ENCODE results near the gene GFER.
A peak's percentile ranks its signal among the peaks of the same experiment; 100 is the strongest.
"Not testable (repeated sequence)": the region's sequence is repeated elsewhere in the genome, so short reads cannot be mapped to it uniquely, and the experiment has no call there.

Gene GFER

DNA sequence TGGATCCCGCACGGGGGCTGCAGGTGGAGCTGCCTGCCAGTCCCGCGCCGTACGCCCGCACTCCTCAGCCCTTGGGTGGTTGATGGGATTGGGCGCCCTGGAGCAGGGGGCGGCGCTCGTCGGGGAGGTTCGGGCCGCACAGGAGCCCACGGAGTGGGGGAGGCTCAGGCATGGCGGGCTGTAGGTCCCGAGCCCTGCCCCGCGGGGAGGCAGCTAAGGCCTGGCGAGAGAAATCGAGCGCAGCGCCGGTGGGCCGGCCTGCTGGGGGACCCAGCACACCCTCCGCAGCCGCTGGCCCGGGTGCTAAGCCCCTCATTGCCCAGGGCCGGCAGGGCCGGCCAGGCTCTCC is 25.9 kb upstream of the GFER start:
- DNase-seq = not testable (repeated sequence)

DNA sequence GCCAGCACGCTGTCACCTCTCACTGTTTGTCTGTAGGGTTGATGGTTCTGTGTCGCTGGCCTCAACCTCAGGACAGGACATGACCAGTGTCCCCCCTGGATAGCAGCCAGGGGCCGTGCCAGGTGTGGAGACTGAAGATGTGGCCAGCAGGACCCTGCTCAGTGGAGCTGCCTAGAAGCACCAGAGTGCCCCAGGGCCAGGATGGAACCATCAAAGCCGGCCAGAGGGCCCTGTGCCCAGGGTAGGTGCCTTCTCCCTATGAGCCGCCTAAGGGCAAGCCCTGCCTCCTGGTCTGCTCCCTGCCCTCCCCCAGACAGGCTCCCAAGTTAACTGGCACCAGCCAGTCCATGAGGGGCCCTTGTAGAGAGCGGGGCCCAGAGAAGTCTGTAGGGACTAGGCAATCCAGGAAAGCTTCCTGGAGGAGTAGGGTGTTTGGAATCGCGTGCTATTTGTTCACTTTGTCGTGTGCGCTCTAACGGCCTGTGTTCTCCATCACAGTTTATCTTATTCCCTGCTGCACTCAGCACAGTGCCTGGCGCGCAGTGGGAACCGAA is 25.2 kb upstream of the GFER start:
- no peak for DNase-seq

DNA sequence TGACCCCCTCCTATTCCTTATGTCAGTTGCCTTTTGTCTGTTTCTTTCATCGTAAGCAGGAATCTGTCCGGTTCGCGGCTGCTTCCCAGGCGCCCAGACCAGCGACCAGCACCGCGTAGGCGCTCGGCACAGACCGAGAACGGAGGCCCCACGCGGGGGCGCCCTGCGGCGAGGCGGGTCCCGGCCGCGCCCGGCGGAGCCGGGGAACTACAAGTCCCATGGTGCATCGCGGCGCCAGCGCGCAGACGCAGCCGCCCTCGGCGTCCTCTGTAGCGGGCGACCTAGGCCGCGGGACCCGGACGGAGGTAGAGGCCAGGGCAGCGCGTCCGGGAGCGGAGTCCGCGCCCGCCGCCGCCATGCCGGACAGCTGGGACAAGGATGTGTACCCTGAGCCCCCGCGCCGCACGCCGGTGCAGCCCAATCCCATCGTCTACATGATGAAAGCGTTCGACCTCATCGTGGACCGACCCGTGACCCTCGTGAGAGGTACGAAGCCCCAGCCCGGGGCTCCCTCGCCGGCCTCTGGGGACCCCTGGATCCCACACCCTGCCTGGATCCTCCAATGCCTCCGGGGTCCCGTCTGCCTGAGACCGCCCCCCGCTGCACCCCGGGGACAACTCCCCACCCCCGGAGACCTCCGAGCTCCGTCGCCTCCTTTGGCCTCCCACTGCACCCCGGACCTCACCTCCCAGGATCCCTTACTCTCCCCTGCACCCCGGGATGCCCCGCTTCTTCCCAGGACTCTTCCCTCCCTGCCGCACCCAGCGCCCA is 24.5 kb upstream of the GFER start, which contains the start of gene NDUFB10:
Gene NDUFB10 (plus strand): TSS at position 270 of the 771 bp plus-strand sequence. CDS start 87 bp downstream, at position 357.
- peak; percentile 64 for DNase-seq

DNA sequence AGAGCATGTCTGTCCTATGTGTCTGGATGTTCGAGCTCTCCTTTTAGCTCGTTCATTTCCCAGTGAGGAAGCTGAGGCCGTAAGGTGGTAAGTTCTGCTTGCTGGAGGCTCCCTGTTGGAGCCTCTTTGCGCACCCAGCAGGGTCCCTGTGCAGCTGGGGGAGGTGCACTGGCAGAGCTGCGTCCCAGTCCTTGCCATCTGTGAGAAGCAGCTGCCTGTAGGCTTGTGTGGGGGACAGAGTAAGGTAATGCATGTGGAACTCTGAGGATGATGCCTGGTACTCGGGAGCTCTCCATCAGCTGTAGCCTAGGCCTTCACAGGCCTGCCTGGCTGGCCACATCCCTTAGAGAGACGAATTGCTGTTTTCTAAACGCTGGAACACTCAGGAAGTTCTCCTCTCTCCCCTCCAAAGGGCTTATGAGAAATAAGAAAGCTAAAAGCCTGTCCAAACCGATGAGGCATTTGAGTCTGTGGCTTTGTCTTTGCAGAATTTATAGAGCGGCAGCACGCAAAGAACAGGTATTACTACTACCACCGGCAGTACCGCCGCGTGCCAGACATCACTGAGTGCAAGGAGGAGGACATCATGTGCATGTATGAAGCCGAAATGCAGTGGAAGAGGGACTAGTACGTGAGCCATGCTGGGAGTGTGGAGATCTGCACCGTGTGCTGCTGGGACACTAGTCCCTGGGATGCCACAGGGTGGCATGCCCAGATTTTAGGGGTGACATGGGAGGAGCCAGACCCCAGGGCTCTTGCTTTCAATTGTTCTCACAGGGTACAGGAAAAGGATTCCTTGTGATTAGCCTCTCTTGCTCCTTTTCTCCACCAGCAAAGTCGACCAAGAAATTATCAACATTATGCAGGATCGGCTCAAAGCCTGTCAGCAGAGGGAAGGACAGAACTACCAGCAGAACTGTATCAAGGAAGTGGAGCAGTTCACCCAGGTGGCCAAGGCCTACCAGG is 23.0 kb upstream of the GFER start:
- DNase-seq = no peak

DNA sequence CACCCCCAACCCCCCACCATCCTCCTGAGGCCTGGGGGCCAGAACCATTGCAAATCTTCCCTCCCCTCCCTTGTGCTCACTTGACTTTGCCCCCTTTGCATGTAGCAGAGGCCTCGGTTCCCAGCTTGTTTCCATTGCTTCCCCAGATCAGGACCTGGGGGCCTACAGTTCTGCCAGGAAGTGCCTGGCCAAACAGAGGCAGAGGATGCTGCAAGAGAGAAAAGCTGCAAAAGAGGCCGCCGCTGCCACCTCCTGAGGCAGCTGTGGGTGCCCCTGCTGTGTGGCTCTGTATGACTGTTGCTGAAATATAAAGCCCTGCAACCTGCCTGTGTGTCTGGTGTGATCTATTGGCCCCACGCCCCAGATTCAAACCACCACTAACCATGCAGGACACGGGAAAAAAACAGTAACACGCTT is 22.3 kb upstream of the GFER start:
- DNase-seq = no peak

DNA sequence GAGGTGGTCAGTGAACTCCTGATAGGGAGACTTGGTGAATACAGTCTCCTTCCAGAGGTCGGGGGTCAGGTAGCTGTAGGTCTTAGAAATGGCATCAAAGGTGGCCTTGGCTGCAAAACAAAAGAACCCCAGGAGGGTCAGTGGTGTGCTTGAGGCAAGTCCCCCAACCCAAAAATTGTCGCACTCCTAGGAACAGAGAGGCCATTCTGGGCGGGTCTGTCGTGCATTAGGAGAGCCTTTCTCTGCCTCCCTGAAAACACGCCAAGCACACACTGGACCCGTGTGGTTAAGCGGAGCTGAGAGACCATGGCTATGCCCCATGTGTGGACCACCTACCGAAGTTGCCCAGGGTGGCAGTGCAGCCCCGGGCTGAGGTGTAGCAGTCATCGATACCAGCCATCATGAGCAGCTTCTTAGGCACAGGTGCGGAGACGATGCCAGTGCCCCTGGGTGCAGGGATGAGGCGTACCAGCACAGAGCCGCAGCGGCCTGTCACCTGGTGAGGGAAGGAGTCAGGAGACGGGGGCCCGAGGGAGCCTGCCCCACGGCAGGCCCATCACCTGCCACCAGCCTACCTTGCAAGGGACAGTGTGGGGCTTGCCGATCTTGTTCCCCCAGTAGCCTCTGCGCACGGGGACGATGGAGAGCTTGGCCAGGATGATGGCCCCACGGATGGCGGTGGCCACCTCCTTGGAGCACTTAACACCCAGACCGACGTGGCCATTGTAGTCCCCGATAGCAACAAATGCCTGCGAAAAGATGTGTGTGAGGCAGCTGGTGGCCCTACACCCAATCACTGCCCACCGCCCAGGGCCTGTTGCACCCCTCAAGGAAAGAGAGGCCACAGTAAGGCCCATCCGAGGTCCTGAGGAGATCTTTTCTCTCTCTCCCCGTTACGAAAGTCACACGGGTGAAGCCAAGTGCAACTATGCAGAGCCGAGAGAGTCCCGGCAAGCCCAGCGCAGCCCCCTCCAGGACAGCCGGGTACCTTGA is 21.5 kb upstream of the GFER start:
- DNase-seq = not testable (repeated sequence)

DNA sequence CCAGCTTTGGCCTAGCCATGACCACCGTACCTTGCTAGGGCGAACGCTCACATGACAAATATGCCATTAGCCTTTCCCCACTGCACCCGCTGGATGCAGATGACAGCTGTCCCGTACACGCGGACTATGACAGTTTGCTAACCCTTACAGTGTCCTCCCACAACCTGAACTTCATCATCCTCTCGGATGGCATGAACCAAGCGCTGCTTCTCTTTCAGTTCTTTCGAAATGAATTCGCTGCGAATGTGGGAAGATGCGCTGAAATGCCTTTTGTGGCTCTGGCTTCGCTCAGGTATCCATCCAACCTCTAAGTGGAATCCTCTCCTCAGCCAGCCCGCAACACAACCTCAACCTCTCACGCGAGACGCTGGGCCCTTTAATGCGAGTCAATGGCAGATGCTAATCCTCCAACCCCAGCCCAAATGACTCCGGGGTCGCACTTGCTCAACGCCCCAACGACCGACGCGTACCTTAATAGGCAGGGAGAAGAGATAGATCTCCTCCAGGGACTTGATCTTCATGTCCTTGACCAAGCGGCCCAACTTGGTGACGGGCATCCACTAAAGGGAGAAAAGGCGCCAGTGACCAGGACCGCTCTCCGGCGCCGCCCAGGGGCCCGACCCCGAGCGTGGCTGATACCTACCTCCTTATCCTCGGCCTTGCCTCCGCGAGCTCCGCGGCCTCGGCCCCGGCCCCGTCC is 20.0 kb upstream of the GFER start:
- no peak for DNase-seq

DNA sequence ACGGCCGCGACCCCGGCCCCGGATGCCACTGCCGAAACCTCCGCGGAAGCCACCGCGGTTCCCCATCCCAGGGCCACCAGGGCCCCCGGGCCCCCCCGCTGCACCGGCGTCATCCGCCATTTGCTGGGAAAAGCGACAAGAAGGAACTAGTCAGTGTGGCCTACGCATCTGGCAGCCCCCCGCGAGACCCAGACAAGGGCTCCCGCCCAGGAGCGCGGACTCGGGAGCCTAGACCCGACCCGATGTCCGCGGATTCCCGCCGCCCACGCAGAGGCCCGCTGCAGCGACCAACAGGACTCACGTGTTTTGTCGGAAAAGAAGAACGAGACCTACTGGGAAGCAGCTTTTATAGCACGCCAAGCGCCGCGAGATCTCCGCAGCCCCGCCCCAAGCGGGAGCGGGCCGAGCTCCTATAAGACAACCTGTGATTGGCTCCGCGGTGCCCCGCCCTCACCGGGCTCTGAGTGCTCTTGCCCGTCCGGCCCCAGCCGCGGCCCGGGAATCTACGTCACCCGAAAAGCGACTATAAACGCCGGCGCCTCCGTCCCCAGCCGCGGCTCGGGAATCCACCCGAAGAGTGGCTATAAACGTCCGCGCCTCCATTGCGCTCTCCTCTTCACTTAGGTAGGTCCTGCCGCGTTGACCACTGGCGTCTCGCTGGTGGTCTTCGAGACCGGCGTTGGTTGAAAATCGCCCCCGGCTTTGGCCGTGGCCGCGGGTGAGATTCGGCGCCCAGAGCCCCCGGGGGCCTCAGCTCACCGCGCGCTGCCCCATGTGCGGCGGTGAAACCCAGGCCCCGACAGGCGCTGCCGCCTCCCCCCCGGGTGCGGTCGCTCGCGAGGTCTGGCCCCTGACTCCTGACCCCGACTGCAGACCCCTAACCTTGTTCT is 19.2 kb upstream of the GFER start, which contains the start of gene RPS2:
Gene RPS2 (minus strand): TSS at position 321 of the 890 bp plus-strand sequence. CDS start 201 bp downstream, at position 120.
- peak; percentile 87 for DNase-seq

DNA sequence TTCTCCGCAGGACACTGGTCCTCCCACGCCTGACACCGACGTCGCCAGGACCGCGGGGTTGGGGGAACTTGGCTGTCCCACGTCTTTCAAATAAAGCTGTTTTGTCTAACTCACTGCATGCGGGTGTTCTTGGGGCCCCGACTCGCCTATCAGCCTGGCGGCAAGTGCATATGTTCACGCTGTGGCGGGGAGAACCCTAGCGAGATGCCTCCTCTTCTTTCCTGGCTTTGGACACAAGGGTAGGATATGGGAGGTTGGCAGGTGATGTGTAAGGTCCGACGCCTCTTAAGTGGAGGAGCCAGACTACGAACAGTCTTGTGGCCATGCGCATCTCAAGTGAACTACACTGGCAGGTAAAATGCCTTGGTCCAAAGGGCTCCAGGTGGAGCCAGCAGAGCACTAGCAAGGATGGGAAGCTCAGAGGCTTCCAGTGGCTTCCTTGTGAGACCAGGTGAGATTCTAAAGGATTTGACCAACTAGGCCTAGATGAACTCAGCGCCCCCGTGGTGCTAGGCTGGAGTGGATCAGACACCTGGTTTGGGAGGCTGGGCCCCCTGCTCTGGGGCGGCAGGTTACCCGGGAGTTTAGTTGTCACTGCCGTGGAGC is 18.5 kb upstream of the GFER start:
- DNase-seq = no peak

DNA sequence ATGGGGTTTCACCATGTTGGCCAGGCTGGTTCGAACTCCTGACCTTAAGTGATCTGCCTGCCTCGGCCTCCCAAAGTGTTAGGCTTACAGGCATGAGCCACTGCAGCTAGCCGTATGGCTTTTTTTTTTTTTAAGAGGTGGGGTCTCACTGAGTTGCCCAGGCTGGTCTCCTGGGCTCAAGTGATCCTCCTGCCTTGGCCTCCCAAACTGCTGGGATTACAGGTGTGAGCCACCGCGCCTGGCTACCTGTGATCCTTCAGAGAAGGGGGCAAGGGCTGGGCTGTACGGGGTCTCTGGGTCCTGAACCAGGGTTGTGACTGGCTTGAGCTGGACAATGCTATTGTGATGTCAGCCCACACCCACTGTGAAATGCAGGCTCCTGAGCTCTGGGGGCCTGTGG is 17.5 kb upstream of the GFER start, which contains the start of gene RNF151:
Gene RNF151 (plus strand): TSS at position 397 of the 400 bp plus-strand sequence. CDS start 26 bp downstream, outside the sequence.
- DNase-seq = no peak

DNA sequence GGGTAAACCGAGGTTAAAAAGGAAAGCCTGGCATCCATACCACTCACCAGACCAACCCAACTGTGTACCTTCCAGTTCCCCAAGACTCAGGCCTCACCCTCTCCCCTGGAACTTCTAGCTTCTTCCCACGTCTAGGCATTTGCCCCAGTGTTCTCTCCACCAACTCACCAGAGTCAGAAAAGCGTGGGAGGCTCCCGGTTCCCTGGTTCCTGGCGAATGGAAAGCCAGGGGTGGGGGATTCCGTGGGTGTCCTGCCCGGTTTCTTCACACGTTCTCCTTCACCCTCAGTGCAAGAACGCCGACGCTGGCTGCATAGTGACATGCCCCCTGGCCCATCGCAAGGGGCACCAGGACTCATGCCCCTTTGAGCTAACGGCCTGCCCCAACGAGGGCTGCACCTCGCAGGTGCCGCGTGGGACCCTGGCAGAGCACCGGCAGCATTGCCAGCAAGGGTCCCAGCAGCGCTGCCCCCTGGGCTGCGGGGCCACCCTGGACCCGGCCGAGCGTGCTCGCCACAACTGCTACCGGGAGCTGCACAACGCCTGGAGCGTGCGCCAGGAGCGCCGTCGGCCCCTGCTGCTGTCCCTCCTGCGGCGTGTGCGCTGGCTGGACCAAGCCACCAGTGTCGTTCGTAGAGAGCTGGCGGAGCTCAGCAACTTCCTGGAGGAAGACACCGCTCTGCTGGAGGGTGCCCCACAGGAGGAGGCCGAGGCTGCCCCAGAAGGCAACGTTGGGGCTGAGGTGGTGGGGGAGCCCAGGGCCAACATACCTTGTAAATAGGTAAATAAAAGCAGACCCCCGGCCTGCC is 15.6 kb upstream of the GFER start:
- DNase-seq = no peak

DNA sequence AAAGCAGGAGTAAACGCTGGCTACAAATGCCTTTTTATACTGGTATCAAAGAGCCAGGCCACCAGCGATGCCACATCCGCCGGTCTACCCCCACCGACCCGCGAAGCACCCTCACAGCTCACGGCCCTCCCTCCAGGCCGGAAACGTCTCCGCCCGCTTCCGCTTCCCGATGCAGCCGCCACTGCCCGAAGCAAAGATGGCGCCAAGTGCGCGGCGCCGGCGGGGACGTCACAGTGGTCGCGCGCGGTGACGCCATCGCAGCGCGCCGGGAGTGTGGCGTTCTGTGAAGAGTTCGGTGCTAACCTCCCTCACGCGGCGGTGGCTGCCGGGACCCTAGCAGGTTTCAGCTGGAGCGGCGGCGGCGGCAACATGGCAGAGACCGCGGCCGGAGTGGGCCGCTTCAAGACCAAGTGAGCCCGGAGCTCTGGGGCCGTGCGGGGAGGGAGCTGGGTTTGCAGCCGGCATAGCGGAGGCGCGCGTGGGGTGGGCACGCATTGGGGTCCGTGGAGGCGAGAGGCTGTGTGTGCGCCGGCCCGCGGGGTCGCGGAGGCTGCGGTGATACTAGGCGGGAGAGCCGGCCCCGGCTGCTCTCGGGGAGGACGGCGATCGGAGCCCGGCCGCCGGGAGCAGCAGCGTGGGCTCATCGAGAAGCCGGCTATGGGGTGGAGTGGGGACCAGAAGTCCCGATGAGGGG is 12.1 kb upstream of the GFER start, which contains the start of gene TBL3:
Gene TBL3 (plus strand): TSS at position 258 of the 694 bp plus-strand sequence. CDS start 112 bp downstream, at position 370.
- peak; percentile 71 for DNase-seq

DNA sequence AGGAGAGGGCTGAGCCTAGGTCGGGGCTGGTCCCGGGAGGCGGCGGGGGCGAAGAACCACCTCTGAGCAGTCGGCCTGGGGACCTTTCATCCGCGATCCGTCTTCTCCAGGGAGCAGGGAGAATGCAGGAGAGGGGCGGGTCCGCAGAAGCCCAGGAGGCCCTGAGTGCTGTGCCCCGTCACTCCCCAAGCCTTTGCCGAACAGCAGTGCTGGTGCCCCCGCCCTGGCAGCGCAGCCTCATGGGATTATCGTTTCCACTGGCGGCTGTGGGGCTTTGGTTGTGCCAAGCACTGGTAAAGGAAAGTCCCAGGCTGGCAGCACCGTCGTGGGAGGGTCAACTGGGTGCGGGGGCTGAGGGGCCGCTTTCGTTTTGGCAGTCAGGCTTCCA is 11.5 kb upstream of the GFER start:
- DNase-seq = no peak

DNA sequence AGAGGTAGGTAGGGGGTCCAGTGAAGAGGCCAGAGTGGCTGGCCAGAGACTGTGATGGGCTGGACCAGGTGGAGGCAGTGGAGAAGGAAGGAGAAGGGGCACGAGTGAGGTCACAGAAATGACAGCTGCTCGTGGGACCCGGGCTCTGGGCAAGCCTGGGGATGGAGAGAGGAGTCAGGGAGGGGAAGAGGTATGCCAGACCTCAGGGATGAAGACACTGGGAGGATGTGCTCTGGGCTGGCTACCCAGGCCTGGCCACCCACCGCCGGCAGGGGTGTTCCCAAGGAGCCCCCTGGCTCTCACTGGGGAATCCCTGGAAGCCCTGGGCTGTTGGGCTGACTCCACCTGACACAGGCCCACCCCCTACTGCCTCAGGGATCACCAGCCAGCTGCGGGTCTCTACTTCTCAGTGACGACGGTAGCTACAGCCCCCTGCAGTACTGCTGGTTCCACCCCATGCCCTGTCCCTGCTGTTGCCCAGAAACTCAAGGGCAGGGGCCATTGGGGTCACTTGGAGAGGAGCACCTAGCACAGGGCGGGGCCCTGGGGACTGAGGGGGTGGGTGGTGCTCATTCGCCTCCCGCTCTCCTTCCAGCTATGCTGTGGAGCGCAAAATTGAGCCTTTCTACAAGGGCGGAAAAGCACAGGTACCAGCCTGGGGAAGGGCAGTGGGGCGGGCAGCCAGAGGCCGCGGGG is 10.4 kb upstream of the GFER start:
- DNase-seq = no peak

DNA sequence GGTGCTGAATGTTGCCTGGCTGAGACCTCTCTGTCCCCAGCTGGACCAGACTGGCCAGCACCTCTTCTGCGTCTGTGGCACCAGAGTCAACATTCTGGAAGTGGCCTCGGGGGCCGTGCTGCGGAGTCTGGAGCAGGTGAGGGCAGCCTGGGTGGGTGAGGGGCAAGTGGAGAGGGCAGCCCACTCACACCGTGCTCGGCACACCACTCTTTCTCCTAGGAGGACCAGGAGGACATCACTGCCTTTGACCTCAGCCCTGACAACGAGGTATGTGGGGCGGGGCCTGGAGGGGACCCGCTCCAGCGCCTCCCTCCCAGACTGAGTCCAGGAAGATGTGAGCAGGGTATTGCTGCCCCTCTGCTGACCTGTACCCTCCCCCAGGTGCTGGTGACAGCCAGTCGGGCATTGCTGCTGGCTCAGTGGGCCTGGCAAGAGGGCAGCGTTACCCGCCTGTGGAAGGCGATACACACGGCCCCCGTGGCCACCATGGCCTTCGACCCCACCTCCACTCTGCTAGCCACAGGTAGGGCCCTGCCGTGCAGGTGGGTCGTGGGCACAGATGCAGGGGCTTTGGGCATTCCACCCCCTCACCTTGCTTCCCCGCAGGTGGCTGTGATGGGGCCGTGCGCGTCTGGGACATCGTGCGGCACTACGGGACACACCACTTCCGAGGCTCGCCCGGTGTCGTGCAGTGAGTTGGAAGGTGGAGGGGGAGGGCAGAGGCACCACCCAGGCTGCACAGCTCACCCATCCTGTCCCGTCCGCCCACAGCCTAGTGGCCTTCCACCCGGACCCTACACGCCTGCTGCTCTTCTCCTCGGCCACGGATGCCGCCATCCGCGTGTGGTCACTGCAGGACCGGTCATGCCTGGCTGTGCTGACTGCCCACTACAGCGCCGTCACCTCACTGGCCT is 9.6 kb upstream of the GFER start:
- no peak for DNase-seq

Data from NCI-H1105 treated with DMSO at 0.1 percent for 48 hours (cell line).